ENCODE measurements around the gene DMKN. TPM values are rescaled to one million over a fixed set of nuclear protein-coding genes. Genes with fewer than 3 reads are reported as not detected.

Gene DMKN
- total and polyA plus RNA-seq, 4 donors, result 1.4 to 9.4 (median 2.4) TPM

- no peak for TF ChIP-seq EGR1 (IDR thresholded peaks at IDR 0.05; ENCODE audit: low read depth in 2 of 2)
- no peak for TF ChIP-seq FOXA2 (IDR thresholded peaks at IDR 0.05)
- no peak for TF ChIP-seq REST (IDR thresholded peaks at IDR 0.05)
Measured at GRCh38 chr19:35501684-35502083, 11.8 kb downstream of the DMKN start (continued).

- no peak for DNase-seq (ENCODE audit: low spot score)
- Histone ChIP-seq H3K36me3 (ENCODE audit: control insufficient read depth in 4 of 4, insufficient read depth in 3 of 4, low read depth in 1 of 4, low read length in 3 of 4) (no peaks in the 10 kb centered on the region), H3K9me3 (ENCODE audit: control insufficient read depth in 4 of 4, low read length in 3 of 4) (no peaks in the 10 kb centered on the region), H3K27me3 (ENCODE audit: control insufficient read depth in 4 of 4, insufficient read depth in 4 of 4, low read length in 3 of 4) (no peaks in the 10 kb centered on the region), H3K4me3 (ENCODE audit: low read depth in 1 of 3, low read length in 3 of 3) (no peak overlapping the region), H3K9ac (ENCODE audit: low read depth in 1 of 2, low read length in 2 of 2) (no peak overlapping the region), H3K4me1 (ENCODE audit: control insufficient read depth in 4 of 4, insufficient read depth in 4 of 4, low read length in 3 of 4) (peaks cover 0 to 6% (median 1%) of the 10 kb centered on the region in 4 donors), H3K27ac (ENCODE audit: low read depth in 1 of 2, low read length in 2 of 2) (no peak overlapping the region)
- 93% methylated on average over 10 of the region's 10 CpGs for WGBS
- TF ChIP-seq YY1 (IDR thresholded peaks at IDR 0.05), result no peak
Measured at GRCh38 chr19:35500611-35501010, 12.8 kb downstream of the DMKN start.

GRCh38 chr19:35498984-35499527 lies 14.4 kb downstream of the DMKN start:
- Histone ChIP-seq H3K36me3 (ENCODE audit: control insufficient read depth in 4 of 4, insufficient read depth in 3 of 4, low read depth in 1 of 4, low read length in 3 of 4) (no peaks in the 10 kb centered on the region), H3K9me3 (ENCODE audit: control insufficient read depth in 4 of 4, low read length in 3 of 4) (no peaks in the 10 kb centered on the region), H3K27me3 (ENCODE audit: control insufficient read depth in 4 of 4, insufficient read depth in 4 of 4, low read length in 3 of 4) (no peaks in the 10 kb centered on the region), H3K4me1 (ENCODE audit: control insufficient read depth in 4 of 4, insufficient read depth in 4 of 4, low read length in 3 of 4) (peaks cover 0 to 6% (median 1%) of the 10 kb centered on the region in 4 donors), H3K4me3 (ENCODE audit: low read depth in 1 of 3, low read length in 3 of 3) (no peak overlapping the region), H3K27ac (ENCODE audit: low read depth in 1 of 2, low read length in 2 of 2) (no peak overlapping the region), H3K9ac (ENCODE audit: low read depth in 1 of 2, low read length in 2 of 2) (no peak overlapping the region)
- 58% methylated on average over 9 of the region's 9 CpGs for WGBS
- DNase-seq (ENCODE audit: low spot score), result no peak
- TF ChIP-seq ZBTB33 (IDR thresholded peaks at IDR 0.05), result no peak
- no peak for TF ChIP-seq RAD21 (IDR thresholded peaks at IDR 0.05)
- no peak for TF ChIP-seq TAF1 (conservative IDR thresholded peaks at IDR 0.05)
- no peak for TF ChIP-seq RXRA (IDR thresholded peaks at IDR 0.05)
- TF ChIP-seq MAX (IDR thresholded peaks at IDR 0.05), result no peak
- no peak for TF ChIP-seq HNF4G (IDR thresholded peaks at IDR 0.05)
- TF ChIP-seq CTCF (IDR thresholded peaks at IDR 0.05; ENCODE audit: low read depth, low read length, missing input control), result no peak
- TF ChIP-seq GABPA (IDR thresholded peaks at IDR 0.05 in 1 of 2, conservative IDR thresholded peaks at IDR 0.05 in 1 of 2), result no peak
- no peak for TF ChIP-seq JUND (IDR thresholded peaks at IDR 0.05)
- TF ChIP-seq EGR1 (IDR thresholded peaks at IDR 0.05; ENCODE audit: low read depth in 2 of 2), result no peak
- no peak for TF ChIP-seq HNF4A (conservative IDR thresholded peaks at IDR 0.05)
- TF ChIP-seq SP1 (IDR thresholded peaks at IDR 0.05), result no peak
- TF ChIP-seq ATF3 (IDR thresholded peaks at IDR 0.05), result no peak
- TF ChIP-seq FOXA1 (IDR thresholded peaks at IDR 0.05), result no peak
- no peak for TF ChIP-seq FOXA2 (IDR thresholded peaks at IDR 0.05)
